Progenitor cell of endocrine pancreas (in vitro differentiated cells): ENCODE measurements around the gene ALKBH5. TPM values are rescaled to one million over a fixed set of nuclear protein-coding genes. Genes with fewer than 3 reads are reported as not detected.

Source experiments
- DNase-seq: peaks from one replicate; pipeline ENCODE4 v3.0.0; 2021; ENCODE audit warnings: low spot score; ENCODE audit not compliant: unreplicated experiment
- H3K27ac Mint-ChIP-seq: 2 replicates; pipeline ENCODE4 v1.8.0; 2021; ENCODE audit warnings: mild to moderate bottlenecking, moderate library complexity, mixed read lengths
- H3K27me3 Mint-ChIP-seq: 2 replicates; pipeline ENCODE4 v1.8.0; 2021; ENCODE audit warnings: mixed read lengths
- H3K36me3 Mint-ChIP-seq: 2 replicates; pipeline ENCODE4 v1.8.0; 2022; ENCODE audit warnings: mixed read lengths; ENCODE audit not compliant: insufficient read depth
- H3K4me1 Mint-ChIP-seq: 2 replicates; pipeline ENCODE4 v1.8.0; 2021; ENCODE audit warnings: low read depth, mixed read lengths
- H3K4me3 Mint-ChIP-seq: 2 replicates; pipeline ENCODE4 v1.8.0; 2021; ENCODE audit warnings: low read depth, mild to moderate bottlenecking, moderate library complexity, mixed read lengths
- H3K9me3 Mint-ChIP-seq: 2 replicates; pipeline ENCODE4 v1.8.0; 2021; ENCODE audit warnings: low read depth, mixed read lengths
- CTCF ChIP-seq: fragments of 200-600 bp; sonication (generic); IDR thresholded peaks from one replicate; pipeline ENCODE4 v1.5.0; 2021; ENCODE audit warnings: antibody characterized with exemption, mild to moderate bottlenecking; ENCODE audit not compliant: unreplicated experiment
- total RNA-seq: library from RNA; stranded (reverse); gene quantifications from 2 replicates; pipeline ENCODE4 v1.2.1, GENCODE V29; 2021

Gene ALKBH5
- total RNA-seq, 1 donor from 2014 or later = 78.1 TPM

GRCh38 chr17:18246109-18246725, 62.6 kb downstream of the ALKBH5 start:
- Mint-ChIP-seq H3K36me3 (peaks cover 23% of the 10 kb centered on the region), H3K9me3 (no peaks in the 10 kb centered on the region), H3K4me3 (peak overlapping the region; percentile 31), H3K27ac (no peak overlapping the region), H3K4me1 (peaks cover 8% of the 10 kb centered on the region), H3K27me3 (no peaks in the 10 kb centered on the region)
- TF ChIP-seq CTCF = no peak
- DNase-seq = no peak

- H3K4me3 Mint-ChIP-seq = peak overlapping the region; percentile 64
- no peaks in the 10 kb centered on the region for H3K9me3 Mint-ChIP-seq
- TF ChIP-seq CTCF = no peak
- H3K27ac Mint-ChIP-seq = peak overlapping the region; percentile 90
- H3K4me1 Mint-ChIP-seq = peaks cover 8% of the 10 kb centered on the region
- H3K27me3 Mint-ChIP-seq = no peaks in the 10 kb centered on the region
- H3K36me3 Mint-ChIP-seq = peaks cover 23% of the 10 kb centered on the region
- no peak for DNase-seq
Observed at GRCh38 chr17:18246880-18247612, 63.4 kb downstream of the ALKBH5 start.

- peaks cover 8% of the 10 kb centered on the region for H3K4me1 Mint-ChIP-seq
- H3K36me3 Mint-ChIP-seq = peaks cover 25% of the 10 kb centered on the region
- no peak for TF ChIP-seq CTCF
- no peaks in the 10 kb centered on the region for H3K9me3 Mint-ChIP-seq
- DNase-seq = no peak
- no peak overlapping the region for H3K4me3 Mint-ChIP-seq
- H3K27ac Mint-ChIP-seq = no peak overlapping the region
- no peaks in the 10 kb centered on the region for H3K27me3 Mint-ChIP-seq
Observed at GRCh38 chr17:18247613-18248001, 64.0 kb downstream of the ALKBH5 start.

- H3K27me3 Mint-ChIP-seq = no peaks in the 10 kb centered on the region
- peaks cover 26% of the 10 kb centered on the region for H3K36me3 Mint-ChIP-seq
- H3K9me3 Mint-ChIP-seq = no peaks in the 10 kb centered on the region
- H3K4me1 Mint-ChIP-seq = peaks cover 8% of the 10 kb centered on the region
- TF ChIP-seq CTCF = peak; percentile 70
- H3K4me3 Mint-ChIP-seq = no peak overlapping the region
- peak; percentile 49 for DNase-seq
- H3K27ac Mint-ChIP-seq = no peak overlapping the region
Observed at GRCh38 chr17:18248300-18248731, 64.7 kb downstream of the ALKBH5 start.

DNA sequence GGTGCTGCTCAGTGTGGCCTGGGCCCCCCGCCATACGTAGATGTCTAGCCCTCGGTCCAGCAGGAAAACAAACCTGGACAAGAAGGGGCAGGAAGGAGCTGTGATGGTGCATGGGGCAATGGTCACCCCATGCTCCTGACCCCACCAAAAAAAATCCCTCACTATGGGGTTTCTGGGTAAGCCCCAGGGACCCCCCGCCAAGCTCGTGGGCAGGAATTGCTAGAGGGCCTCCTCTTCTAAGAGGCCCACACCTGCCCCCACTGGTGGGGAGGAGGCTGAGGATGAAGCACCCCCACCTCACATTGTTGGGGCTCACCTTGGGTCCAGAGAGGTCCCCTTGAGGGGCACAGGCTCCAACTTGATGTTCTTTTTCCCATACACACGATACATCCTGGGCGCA, 65.2 kb downstream of the ALKBH5 start:
- H3K4me3 Mint-ChIP-seq = no peak overlapping the region
- H3K27ac Mint-ChIP-seq = no peak overlapping the region
- H3K9me3 Mint-ChIP-seq = no peaks in the 10 kb centered on the region
- TF ChIP-seq CTCF = no peak
- no peak for DNase-seq
- H3K36me3 Mint-ChIP-seq = peaks cover 27% of the 10 kb centered on the region
- peaks cover 8% of the 10 kb centered on the region for H3K4me1 Mint-ChIP-seq
- H3K27me3 Mint-ChIP-seq = no peaks in the 10 kb centered on the region
